GM23248 (cell line): ENCODE results near the gene TTN.

ENCODE experiments used
- EZH2 ChIP-seq: fragments of 200-600 bp; sonication (generic); IDR thresholded peaks from 2 replicates; pipeline ENCODE4 v1.6.1; 2018; ENCODE audit warnings: antibody characterized with exemption, mild to moderate bottlenecking; ENCODE audit not compliant: insufficient read depth, poor library complexity, severe bottlenecking
- EZH2phosphoT487 ChIP-seq: fragments of 200-600 bp; sonication (generic); IDR thresholded peaks from 2 replicates; pipeline ENCODE4 v1.6.1; 2018; ENCODE audit warnings: antibody characterized with exemption, moderate library complexity, mild to moderate bottlenecking, low read depth; ENCODE audit not compliant: insufficient read depth

- no peak for TF ChIP-seq EZH2
- no peak for TF ChIP-seq EZH2phosphoT487
Observed at GRCh38 chr2:178845566-178846457, 38.6 kb upstream of the TTN start.
